ENCODE measurements around the gene SMAD6. TPM values are rescaled to one million over a fixed set of nuclear protein-coding genes. Genes with fewer than 3 reads are reported as not detected.
"Not testable (repeated sequence)": the region's sequence is repeated elsewhere in the genome, so short reads cannot be mapped to it uniquely, and the experiment has no call there.

Gene SMAD6
- total and polyA plus RNA-seq, 2 of the 4 experiments (the other 2 are of a cell fraction): 4.8 to 8.5 TPM

DNA sequence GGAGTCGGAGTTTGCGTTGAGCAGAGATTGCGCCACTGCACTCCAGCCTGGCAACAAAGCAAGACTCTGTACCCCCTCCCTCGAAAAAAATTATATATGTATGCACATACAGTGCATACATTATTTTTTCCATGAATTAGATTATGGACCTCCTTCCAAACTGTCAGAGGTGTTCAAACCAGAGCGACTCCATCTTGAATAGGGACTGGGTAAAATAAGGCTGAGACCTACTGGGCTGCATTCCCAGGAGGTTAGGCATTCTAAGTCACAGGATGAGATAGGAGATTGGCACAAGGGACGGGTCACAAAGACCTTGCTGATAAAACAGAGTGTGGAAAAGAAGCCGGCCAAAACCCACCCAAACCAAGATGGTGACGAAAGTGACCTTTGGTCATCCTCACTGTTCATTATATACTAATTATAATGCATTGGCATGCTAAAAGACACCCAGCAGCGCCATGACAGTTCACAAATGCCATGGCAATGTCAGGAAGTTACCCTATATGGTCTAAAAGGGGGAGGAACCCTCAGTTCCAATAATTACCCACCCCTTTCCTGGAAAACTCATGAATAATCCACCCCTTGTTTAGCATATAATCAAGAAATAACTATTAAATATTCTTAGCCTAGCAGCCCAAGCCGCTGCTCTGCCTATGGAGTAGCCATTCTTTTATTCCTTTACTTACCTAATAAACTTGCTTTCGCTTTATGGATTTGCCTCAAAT lies 126.9 kb downstream of the SMAD6 start:
- H3K79me1 ChIP-seq (ENCODE audit: low read depth in 1 of 2, low read length in 2 of 2); H2AFZ ChIP-seq (replicated peaks; ENCODE audit: low read length, poor library complexity); H2BK20ac ChIP-seq (ENCODE audit: low read depth, low read length); H3K4ac ChIP-seq (ENCODE audit: low read depth, low read length); H2AK9ac ChIP-seq (replicated peaks; ENCODE audit: low read depth, low read length, poor library complexity); H3K9ac ChIP-seq (ENCODE audit: low read depth, low read length); H3K4me3 ChIP-seq (ENCODE audit: insufficient read depth, low read depth, low read length); H3K27ac ChIP-seq (ENCODE audit: insufficient read depth, low read length); H4K20me1 ChIP-seq (ENCODE audit: insufficient read depth, low read length); H2AK5ac ChIP-seq (ENCODE audit: low read depth, low read length); dilution Hi-C loops (cut with HindIII; ENCODE audit: low sequenced_read_pairs, unreplicated experiment); H4K91ac ChIP-seq (ENCODE audit: insufficient read depth, low read depth, low read length); H2BK15ac ChIP-seq (ENCODE audit: low read depth, low read length); H3K9me1 ChIP-seq (ENCODE audit: insufficient read depth, low read length); H4K8ac ChIP-seq (ENCODE audit: low read depth in 2 of 2, low read length in 2 of 2); H3K23ac ChIP-seq (ENCODE audit: low read depth, low read length); H3K36me3 ChIP-seq (ENCODE audit: control insufficient read depth, insufficient read depth, low read length); BruUV-seq (replicated peaks); ATAC-seq (ENCODE audit: low read depth); H3K4me2 ChIP-seq (ENCODE audit: low read depth, low read length); H2BK120ac ChIP-seq (ENCODE audit: low read depth, low read length); H3K18ac ChIP-seq (ENCODE audit: low read depth, low read length); H2BK5ac ChIP-seq (ENCODE audit: low read depth, low read length, poor library complexity, severe bottlenecking); intact Hi-C loops (cut with micrococcal nuclease); CTCF ChIA-PET; DNase-seq; H3K27me3 ChIP-seq (ENCODE audit: control insufficient read depth, insufficient read depth, low read length); H4K5ac ChIP-seq (ENCODE audit: low read depth, low read length); H3K9me3 ChIP-seq (ENCODE audit: control insufficient read depth, insufficient read depth, low read length); H3K4me1 ChIP-seq (ENCODE audit: control insufficient read depth, insufficient read depth, low read length); H3K56ac ChIP-seq (ENCODE audit: extremely low read depth, insufficient read depth, low read length); POLR2A ChIA-PET (ENCODE audit: unreplicated experiment); H3K14ac ChIP-seq (replicated peaks; ENCODE audit: low read depth, low read length): not testable (repeated sequence)
- WGBS, 2 experiments (ENCODE audit: extremely low coverage in 2 of 2, insufficient read length in 1 of 2): 94% methylated on average over 3 of the region's 11 CpGs; no CpG with 5 or more reads in 1 of the 2 experiments
- in situ Hi-C loops (cut with MboI; ENCODE audit: low sequenced_read_pairs): loop anchor here (25.0 kb wide), 1 partner anchor 117 kb away; the partner anchor contains the start of gene SMAD6

Measured in IMR-90 (cell line).